Measurements from ENCODE around the gene RANBP3L.

GRCh38 chr5:36334315-36334714 is 32.6 kb upstream of the RANBP3L start:
- TF ChIP-seq CTCF (IDR thresholded peaks at IDR 0.05; ENCODE audit: insufficient read depth, low read length, poor library complexity, severe bottlenecking) (no peak), EZH2phosphoT487 (conservative IDR thresholded peaks at IDR 0.05; ENCODE audit: low read length) (no peak)

All from SU-DHL-6 (cell line).